HEK293 (cell line): ENCODE measurements around the gene CRTC2.

ENCODE experiments used
- GLI2 ChIP-seq: fragments of 450-650 bp; formaldehyde crosslinking; IDR thresholded peaks from 2 replicates; pipeline ENCODE4; 2017; ENCODE audit warnings: missing biosample characterization, missing genetic modification characterization, low read depth, borderline replicate concordance
- KLF8 ChIP-seq: fragments of 450-650 bp; formaldehyde crosslinking; IDR thresholded peaks from 2 replicates; pipeline ENCODE4 v1.5.1; 2016; ENCODE audit warnings: missing biosample characterization, missing genetic modification characterization
- PRDM1 ChIP-seq: fragments of 450-650 bp; formaldehyde crosslinking; IDR thresholded peaks from 2 replicates; pipeline ENCODE4; 2016; ENCODE audit warnings: missing biosample characterization, missing genetic modification characterization
- YY1 ChIP-seq: fragments of 450-650 bp; formaldehyde crosslinking; IDR thresholded peaks from 2 replicates; pipeline ENCODE4 v1.5.1; 2018; ENCODE audit warnings: missing biosample characterization, missing genetic modification characterization
- ZBTB8A ChIP-seq: fragments of 450-650 bp; formaldehyde crosslinking; IDR thresholded peaks from 2 replicates; pipeline ENCODE4 v1.5.1; 2016; ENCODE audit warnings: missing biosample characterization, missing genetic modification characterization
- ZFP3 ChIP-seq: fragments of 450-650 bp; formaldehyde crosslinking; IDR thresholded peaks from 2 replicates; pipeline ENCODE4 v1.5.1; 2016; ENCODE audit warnings: low read depth, missing biosample characterization, missing genetic modification characterization
- ZFP37 ChIP-seq: fragments of 450-650 bp; formaldehyde crosslinking; IDR thresholded peaks from 2 replicates; pipeline ENCODE4 v1.5.1; 2016; ENCODE audit warnings: missing biosample characterization, missing genetic modification characterization
- ZNF121 ChIP-seq: fragments of 450-650 bp; formaldehyde crosslinking; IDR thresholded peaks from 2 replicates; pipeline ENCODE4 v1.5.1; 2016; ENCODE audit warnings: missing biosample characterization, missing genetic modification characterization
- ZNF223 ChIP-seq: fragments of 450-650 bp; formaldehyde crosslinking; IDR thresholded peaks from 2 replicates; pipeline ENCODE4 v1.5.1; 2016; ENCODE audit warnings: missing biosample characterization, missing genetic modification characterization
- ZNF354C ChIP-seq: fragments of 450-650 bp; formaldehyde crosslinking; IDR thresholded peaks from 2 replicates; pipeline ENCODE4 v1.5.1; 2016; ENCODE audit warnings: missing biosample characterization, missing genetic modification characterization, low read depth, borderline replicate concordance
- ZNF423 ChIP-seq: fragments of 450-650 bp; formaldehyde crosslinking; IDR thresholded peaks from 2 replicates; pipeline ENCODE4 v1.5.1; 2016; ENCODE audit warnings: missing biosample characterization, missing genetic modification characterization
- ZNF548 ChIP-seq: fragments of 450-650 bp; formaldehyde crosslinking; IDR thresholded peaks from 2 replicates; pipeline ENCODE4 v1.5.1; 2016; ENCODE audit warnings: missing biosample characterization, missing genetic modification characterization
- ZNF571 ChIP-seq: fragments of 450-650 bp; formaldehyde crosslinking; IDR thresholded peaks from 2 replicates; pipeline ENCODE4 v1.5.0; 2017; ENCODE audit warnings: missing biosample characterization, missing genetic modification characterization
- ZNF843 ChIP-seq: fragments of 450-650 bp; formaldehyde crosslinking; IDR thresholded peaks from 2 replicates; pipeline ENCODE4 v1.5.1; 2016; ENCODE audit warnings: missing biosample characterization, missing genetic modification characterization
- ZSCAN16 ChIP-seq: fragments of 450-650 bp; formaldehyde crosslinking; IDR thresholded peaks from 2 replicates; pipeline ENCODE4 v1.5.1; 2016; ENCODE audit warnings: missing biosample characterization, missing genetic modification characterization
- ZSCAN23 ChIP-seq: fragments of 450-650 bp; formaldehyde crosslinking; IDR thresholded peaks from 2 replicates; pipeline ENCODE4 v1.5.1; 2016; ENCODE audit warnings: missing biosample characterization, missing genetic modification characterization
- TF ChIP-seq, protein P1 (sequence below): fragments of 450-650 bp; formaldehyde crosslinking; IDR thresholded peaks from 2 replicates; pipeline ENCODE4 v1.5.1; 2016; ENCODE audit warnings: missing biosample characterization, missing genetic modification characterization
- TF ChIP-seq, protein P2 (sequence below): fragments of 450-650 bp; formaldehyde crosslinking; IDR thresholded peaks from 2 replicates; pipeline ENCODE4 v1.5.1; 2017; ENCODE audit warnings: missing biosample characterization, missing genetic modification characterization
- TF ChIP-seq, protein P3 (sequence below): fragments of 450-650 bp; formaldehyde crosslinking; IDR thresholded peaks from 2 replicates; pipeline ENCODE4 v1.5.1; 2017; ENCODE audit warnings: missing biosample characterization, missing genetic modification characterization
- TF ChIP-seq, protein P4 (sequence below): fragments of 450-650 bp; formaldehyde crosslinking; IDR thresholded peaks from 2 replicates; pipeline ENCODE4 v1.5.1; 2016; ENCODE audit warnings: missing biosample characterization, missing genetic modification characterization, borderline replicate concordance
- TF ChIP-seq, protein P5 (sequence below): fragments of 450-650 bp; formaldehyde crosslinking; IDR thresholded peaks from 2 replicates; pipeline ENCODE4 v1.5.1; 2016; ENCODE audit warnings: missing biosample characterization, missing genetic modification characterization
- TF ChIP-seq, protein P6 (sequence below): fragments of 450-650 bp; formaldehyde crosslinking; conservative IDR thresholded peaks from 2 replicates; pipeline ENCODE4 v1.5.1; 2016; ENCODE audit warnings: low read depth, missing biosample characterization, missing genetic modification characterization

Gene CRTC2

DNA sequence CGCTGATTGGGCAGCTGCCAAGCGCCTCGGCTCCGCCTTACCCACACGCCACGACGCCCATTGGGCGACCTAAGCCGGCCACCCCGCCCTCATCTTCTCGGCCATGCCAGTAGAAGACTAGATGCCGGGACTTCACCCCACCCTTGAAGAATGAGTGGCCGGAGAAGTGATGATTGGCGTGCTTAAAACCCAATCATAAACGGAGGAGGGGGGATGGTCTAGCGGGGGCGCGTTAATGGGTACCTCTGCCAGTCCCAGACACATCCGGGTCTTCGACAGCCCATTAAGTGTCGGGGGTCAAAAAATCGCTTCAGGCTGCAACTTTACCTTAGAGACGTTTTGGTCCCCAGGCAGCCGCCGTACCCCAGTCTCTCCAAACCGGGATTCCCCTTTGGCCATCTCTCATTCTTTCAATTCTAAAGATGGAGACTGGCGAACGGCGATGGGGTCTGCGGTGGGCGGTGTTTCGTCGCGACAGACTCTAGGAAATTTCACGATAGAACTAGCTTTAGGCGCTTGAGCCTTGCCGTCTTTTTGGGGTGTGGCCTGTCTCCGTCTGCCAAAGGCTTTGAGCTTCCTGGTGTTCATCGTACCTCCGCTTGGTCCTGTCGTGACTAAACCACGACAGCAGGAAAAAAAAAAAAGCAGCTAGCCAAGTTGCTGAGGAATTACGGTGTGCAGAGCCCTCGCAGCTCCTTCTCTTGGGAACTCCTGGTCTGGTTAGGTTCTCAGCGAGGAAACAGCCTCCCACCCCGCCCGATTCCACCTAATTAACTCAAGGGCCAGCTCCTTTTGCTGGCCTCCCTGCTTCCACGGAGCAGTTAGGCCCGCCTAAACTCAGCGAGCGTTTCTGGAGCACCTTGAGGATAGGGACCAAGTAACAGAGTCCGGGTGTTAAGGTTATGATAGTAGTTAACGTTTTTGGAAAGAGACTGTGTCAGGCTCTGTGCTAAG, 35.2 kb downstream of the CRTC2 start, which contains the start of gene GATAD2B (continued):
- TF ChIP-seq, protein P1, sequence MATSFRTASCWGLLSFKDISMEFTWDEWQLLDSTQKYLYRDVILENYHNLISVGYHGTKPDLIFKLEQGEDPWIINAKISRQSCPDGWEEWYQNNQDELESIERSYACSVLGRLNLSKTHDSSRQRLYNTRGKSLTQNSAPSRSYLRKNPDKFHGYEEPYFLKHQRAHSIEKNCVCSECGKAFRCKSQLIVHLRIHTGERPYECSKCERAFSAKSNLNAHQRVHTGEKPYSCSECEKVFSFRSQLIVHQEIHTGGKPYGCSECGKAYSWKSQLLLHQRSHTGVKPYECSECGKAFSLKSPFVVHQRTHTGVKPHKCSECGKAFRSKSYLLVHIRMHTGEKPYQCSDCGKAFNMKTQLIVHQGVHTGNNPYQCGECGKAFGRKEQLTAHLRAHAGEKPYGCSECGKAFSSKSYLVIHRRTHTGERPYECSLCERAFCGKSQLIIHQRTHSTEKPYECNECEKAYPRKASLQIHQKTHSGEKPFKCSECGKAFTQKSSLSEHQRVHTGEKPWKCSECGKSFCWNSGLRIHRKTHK (tag by site-specific recombination) = no peak
- TF ChIP-seq, protein P2, sequence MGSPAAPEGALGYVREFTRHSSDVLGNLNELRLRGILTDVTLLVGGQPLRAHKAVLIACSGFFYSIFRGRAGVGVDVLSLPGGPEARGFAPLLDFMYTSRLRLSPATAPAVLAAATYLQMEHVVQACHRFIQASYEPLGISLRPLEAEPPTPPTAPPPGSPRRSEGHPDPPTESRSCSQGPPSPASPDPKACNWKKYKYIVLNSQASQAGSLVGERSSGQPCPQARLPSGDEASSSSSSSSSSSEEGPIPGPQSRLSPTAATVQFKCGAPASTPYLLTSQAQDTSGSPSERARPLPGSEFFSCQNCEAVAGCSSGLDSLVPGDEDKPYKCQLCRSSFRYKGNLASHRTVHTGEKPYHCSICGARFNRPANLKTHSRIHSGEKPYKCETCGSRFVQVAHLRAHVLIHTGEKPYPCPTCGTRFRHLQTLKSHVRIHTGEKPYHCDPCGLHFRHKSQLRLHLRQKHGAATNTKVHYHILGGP = no peak
- TF ChIP-seq ZBTB8A (tag by site-specific recombination) (peak; percentile 43), ZNF354C (no peak), ZFP3 (tag by site-specific recombination) (no peak), ZNF423 (tag by site-specific recombination) (no peak; the same call in 1 of the 2 replicates), ZNF121 (tag by site-specific recombination) (no peak), ZNF843 (tag by site-specific recombination) (no peak), ZFP37 (no peak; the same call in 1 of the 2 replicates), ZNF571 (tag by site-specific recombination) (no peak), ZNF223 (tag by site-specific recombination) (no peak), KLF8 (peak; percentile 86), GLI2 (tag by site-specific recombination) (no peak), ZSCAN23 (tag by site-specific recombination) (no peak), PRDM1 (no peak), ZNF548 (tag by site-specific recombination) (no peak), ZSCAN16 (tag by site-specific recombination) (no peak), YY1 (tag by site-specific recombination) (peak; percentile 71)
- TF ChIP-seq, protein P3, sequence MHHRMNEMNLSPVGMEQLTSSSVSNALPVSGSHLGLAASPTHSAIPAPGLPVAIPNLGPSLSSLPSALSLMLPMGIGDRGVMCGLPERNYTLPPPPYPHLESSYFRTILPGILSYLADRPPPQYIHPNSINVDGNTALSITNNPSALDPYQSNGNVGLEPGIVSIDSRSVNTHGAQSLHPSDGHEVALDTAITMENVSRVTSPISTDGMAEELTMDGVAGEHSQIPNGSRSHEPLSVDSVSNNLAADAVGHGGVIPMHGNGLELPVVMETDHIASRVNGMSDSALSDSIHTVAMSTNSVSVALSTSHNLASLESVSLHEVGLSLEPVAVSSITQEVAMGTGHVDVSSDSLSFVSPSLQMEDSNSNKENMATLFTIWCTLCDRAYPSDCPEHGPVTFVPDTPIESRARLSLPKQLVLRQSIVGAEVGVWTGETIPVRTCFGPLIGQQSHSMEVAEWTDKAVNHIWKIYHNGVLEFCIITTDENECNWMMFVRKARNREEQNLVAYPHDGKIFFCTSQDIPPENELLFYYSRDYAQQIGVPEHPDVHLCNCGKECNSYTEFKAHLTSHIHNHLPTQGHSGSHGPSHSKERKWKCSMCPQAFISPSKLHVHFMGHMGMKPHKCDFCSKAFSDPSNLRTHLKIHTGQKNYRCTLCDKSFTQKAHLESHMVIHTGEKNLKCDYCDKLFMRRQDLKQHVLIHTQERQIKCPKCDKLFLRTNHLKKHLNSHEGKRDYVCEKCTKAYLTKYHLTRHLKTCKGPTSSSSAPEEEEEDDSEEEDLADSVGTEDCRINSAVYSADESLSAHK (tag by site-specific recombination) = peak; percentile 50; the same call in 1 of the 2 replicates
- TF ChIP-seq, protein P4, sequence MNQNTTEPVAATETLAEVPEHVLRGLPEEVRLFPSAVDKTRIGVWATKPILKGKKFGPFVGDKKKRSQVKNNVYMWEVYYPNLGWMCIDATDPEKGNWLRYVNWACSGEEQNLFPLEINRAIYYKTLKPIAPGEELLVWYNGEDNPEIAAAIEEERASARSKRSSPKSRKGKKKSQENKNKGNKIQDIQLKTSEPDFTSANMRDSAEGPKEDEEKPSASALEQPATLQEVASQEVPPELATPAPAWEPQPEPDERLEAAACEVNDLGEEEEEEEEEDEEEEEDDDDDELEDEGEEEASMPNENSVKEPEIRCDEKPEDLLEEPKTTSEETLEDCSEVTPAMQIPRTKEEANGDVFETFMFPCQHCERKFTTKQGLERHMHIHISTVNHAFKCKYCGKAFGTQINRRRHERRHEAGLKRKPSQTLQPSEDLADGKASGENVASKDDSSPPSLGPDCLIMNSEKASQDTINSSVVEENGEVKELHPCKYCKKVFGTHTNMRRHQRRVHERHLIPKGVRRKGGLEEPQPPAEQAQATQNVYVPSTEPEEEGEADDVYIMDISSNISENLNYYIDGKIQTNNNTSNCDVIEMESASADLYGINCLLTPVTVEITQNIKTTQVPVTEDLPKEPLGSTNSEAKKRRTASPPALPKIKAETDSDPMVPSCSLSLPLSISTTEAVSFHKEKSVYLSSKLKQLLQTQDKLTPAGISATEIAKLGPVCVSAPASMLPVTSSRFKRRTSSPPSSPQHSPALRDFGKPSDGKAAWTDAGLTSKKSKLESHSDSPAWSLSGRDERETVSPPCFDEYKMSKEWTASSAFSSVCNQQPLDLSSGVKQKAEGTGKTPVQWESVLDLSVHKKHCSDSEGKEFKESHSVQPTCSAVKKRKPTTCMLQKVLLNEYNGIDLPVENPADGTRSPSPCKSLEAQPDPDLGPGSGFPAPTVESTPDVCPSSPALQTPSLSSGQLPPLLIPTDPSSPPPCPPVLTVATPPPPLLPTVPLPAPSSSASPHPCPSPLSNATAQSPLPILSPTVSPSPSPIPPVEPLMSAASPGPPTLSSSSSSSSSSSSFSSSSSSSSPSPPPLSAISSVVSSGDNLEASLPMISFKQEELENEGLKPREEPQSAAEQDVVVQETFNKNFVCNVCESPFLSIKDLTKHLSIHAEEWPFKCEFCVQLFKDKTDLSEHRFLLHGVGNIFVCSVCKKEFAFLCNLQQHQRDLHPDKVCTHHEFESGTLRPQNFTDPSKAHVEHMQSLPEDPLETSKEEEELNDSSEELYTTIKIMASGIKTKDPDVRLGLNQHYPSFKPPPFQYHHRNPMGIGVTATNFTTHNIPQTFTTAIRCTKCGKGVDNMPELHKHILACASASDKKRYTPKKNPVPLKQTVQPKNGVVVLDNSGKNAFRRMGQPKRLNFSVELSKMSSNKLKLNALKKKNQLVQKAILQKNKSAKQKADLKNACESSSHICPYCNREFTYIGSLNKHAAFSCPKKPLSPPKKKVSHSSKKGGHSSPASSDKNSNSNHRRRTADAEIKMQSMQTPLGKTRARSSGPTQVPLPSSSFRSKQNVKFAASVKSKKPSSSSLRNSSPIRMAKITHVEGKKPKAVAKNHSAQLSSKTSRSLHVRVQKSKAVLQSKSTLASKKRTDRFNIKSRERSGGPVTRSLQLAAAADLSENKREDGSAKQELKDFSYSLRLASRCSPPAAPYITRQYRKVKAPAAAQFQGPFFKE (tag by site-specific recombination) = no peak
- TF ChIP-seq, protein P5, sequence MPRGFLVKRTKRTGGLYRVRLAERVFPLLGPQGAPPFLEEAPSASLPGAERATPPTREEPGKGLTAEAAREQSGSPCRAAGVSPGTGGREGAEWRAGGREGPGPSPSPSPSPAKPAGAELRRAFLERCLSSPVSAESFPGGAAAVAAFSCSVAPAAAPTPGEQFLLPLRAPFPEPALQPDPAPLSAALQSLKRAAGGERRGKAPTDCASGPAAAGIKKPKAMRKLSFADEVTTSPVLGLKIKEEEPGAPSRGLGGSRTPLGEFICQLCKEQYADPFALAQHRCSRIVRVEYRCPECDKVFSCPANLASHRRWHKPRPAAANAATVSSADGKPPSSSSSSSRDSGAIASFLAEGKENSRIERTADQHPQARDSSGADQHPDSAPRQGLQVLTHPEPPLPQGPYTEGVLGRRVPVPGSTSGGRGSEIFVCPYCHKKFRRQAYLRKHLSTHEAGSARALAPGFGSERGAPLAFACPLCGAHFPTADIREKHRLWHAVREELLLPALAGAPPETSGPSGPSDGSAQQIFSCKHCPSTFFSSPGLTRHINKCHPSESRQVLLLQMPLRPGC = no peak
- TF ChIP-seq, protein P6, sequence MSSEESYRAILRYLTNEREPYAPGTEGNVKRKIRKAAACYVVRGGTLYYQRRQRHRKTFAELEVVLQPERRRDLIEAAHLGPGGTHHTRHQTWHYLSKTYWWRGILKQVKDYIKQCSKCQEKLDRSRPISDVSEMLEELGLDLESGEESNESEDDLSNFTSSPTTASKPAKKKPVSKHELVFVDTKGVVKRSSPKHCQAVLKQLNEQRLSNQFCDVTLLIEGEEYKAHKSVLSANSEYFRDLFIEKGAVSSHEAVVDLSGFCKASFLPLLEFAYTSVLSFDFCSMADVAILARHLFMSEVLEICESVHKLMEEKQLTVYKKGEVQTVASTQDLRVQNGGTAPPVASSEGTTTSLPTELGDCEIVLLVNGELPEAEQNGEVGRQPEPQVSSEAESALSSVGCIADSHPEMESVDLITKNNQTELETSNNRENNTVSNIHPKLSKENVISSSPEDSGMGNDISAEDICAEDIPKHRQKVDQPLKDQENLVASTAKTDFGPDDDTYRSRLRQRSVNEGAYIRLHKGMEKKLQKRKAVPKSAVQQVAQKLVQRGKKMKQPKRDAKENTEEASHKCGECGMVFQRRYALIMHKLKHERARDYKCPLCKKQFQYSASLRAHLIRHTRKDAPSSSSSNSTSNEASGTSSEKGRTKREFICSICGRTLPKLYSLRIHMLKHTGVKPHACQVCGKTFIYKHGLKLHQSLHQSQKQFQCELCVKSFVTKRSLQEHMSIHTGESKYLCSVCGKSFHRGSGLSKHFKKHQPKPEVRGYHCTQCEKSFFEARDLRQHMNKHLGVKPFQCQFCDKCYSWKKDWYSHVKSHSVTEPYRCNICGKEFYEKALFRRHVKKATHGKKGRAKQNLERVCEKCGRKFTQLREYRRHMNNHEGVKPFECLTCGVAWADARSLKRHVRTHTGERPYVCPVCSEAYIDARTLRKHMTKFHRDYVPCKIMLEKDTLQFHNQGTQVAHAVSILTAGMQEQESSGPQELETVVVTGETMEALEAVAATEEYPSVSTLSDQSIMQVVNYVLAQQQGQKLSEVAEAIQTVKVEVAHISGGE (tag by site-specific recombination) = peak; percentile 70
